Activated CD4-positive, alpha-beta memory T cell treated with anti-CD3 and anti-CD28 coated beads for 36 hours (primary cell): ENCODE data around the gene FAM186B. TPM values are rescaled to one million over a fixed set of nuclear protein-coding genes. Genes with fewer than 3 reads are reported as not detected.

Source experiments
- CTCF ChIA-PET: fragments of 350-600 bp; sonication (Branson Sonifier 250); formaldehyde crosslinking; loops from one replicate; lab custom pipeline; 2021; ENCODE audit warnings: antibody characterized with exemption, inconsistent platforms; lab: Charles Lee
- POLR2A ChIA-PET: fragments of 350-600 bp; sonication (Branson Sonifier 250); formaldehyde crosslinking; loops from one replicate; lab custom pipeline; 2021; ENCODE audit warnings: antibody characterized with exemption; lab: Charles Lee
- DNase-seq: peaks from one replicate; pipeline ENCODE4 v3.0.0-alpha.2; 2020
- H3K27ac Mint-ChIP-seq: one replicate; pipeline ENCODE4 v1.8.0; 2021; ENCODE audit warnings: mixed read lengths
- H3K27me3 Mint-ChIP-seq: one replicate; pipeline ENCODE4 v1.8.0; 2021; ENCODE audit warnings: mixed read lengths
- H3K36me3 Mint-ChIP-seq: one replicate; pipeline ENCODE4 v1.8.0; 2021; ENCODE audit warnings: mixed read lengths
- H3K4me1 Mint-ChIP-seq: one replicate; pipeline ENCODE4 v1.8.0; 2021; ENCODE audit warnings: low read depth, mixed read lengths
- H3K4me3 Mint-ChIP-seq: one replicate; pipeline ENCODE4 v1.8.0; 2021; ENCODE audit warnings: mild to moderate bottlenecking, mixed read lengths
- H3K9me3 Mint-ChIP-seq: one replicate; pipeline ENCODE4 v1.8.0; 2021; ENCODE audit warnings: mixed read lengths
- intact Hi-C: fragments of 100-400 bp; cut with micrococcal nuclease; formaldehyde crosslinking; loops from one replicate; pipeline ENCODE4 v1.15.1; 2023
- total RNA-seq, 2 experiments: library from RNA; stranded (reverse); gene quantifications; one replicate each; pipeline ENCODE4 v1.2.3, GENCODE V29; 2021

FAM186B gene
- total RNA-seq, 2 experiments from 2014 or later, result not detected

DNA sequence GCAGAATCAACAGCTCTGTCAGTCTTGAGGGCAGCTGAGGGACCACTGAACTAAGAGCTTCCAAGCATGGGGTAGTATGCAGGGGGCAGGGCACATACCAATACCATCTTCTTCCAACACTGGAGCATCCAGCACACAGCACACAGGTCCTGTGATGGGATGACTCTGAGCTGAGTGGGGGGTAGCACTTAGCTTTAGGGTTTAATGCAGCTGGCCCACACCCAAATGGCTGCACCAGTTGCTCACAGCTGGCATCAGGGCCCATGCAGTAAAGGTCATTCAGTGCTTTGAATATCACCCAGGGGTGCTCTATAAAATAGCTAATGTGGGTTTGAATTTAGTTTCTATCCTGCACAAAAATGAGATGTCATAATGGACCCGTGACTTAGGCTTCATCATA, 1.7 kb downstream of the FAM186B start:
- POLR2A ChIA-PET, result no interaction called here
- CTCF ChIA-PET, result interaction anchor here (2.8 kb wide), 1 partner anchor 23 kb away, joined by 10 read pairs; no protein-coding TSS in a partner anchor

DNA sequence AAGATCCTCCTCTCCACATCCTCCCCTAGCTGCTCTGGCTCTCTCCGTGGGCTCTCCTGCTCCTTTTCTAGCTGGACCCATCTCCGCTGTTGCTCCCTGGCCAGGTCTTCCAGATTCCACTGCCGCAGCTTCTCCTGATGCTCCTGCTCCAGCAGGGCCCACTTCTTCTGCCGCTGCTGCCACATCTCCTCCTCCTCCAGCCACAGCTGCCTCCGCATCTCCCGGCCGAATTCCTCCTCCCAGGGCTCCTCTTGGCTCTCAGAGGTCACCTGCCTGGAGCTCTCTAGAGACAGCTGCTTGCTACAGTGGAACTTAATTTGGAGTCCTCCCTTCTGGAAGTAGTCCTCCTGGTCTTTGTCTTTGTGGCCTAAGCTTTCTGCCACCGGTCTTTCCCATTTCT, 5.5 kb downstream of the FAM186B start:
- H3K27me3 Mint-ChIP-seq, result no peaks in the 10 kb centered on the region
- ChIA-PET CTCF (interaction anchor here (1.3 kb wide), 1 partner anchor 51 kb away, joined by 3 read pairs; no protein-coding TSS in a partner anchor), POLR2A (no interaction called here)
- intact Hi-C loops, result no loop called here
- H3K4me1 Mint-ChIP-seq, result no peaks in the 10 kb centered on the region
- H3K4me3 Mint-ChIP-seq, result no peak overlapping the region
- no peaks in the 10 kb centered on the region for H3K36me3 Mint-ChIP-seq
- no peaks in the 10 kb centered on the region for H3K9me3 Mint-ChIP-seq
- DNase-seq, result no peak
- no peak overlapping the region for H3K27ac Mint-ChIP-seq

More for the DNA sequence above, 1.7 kb downstream of the FAM186B start:
- no peaks in the 10 kb centered on the region for H3K9me3 Mint-ChIP-seq
- no peak overlapping the region for H3K27ac Mint-ChIP-seq
- H3K36me3 Mint-ChIP-seq, result no peaks in the 10 kb centered on the region
- no peak overlapping the region for H3K4me3 Mint-ChIP-seq
- no peaks in the 10 kb centered on the region for H3K4me1 Mint-ChIP-seq
- intact Hi-C loops, result no loop called here
- no peak for DNase-seq
- no peaks in the 10 kb centered on the region for H3K27me3 Mint-ChIP-seq

DNA sequence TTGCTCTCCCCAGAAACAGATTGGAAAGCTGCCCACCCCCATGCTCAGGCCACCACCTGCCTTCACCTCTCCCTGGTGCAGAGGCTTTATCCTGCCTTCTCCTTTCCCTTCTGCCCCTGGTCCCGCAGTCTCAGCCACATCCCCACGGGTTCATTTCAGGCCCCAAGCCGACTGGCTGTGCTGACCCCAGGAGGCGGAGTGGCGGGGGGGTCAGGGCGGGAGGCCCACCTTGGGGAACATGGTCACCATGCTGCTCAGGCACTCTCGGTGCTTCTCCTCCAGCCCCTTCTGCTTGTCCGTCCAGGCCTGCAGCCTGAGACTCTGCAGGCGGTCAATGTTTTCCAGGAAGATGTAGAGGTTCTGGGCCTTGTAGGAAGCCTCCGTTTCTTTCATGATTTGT, 6.9 kb downstream of the FAM186B start:
- Mint-ChIP-seq H3K9me3 (no peaks in the 10 kb centered on the region), H3K4me3 (no peak overlapping the region), H3K4me1 (no peaks in the 10 kb centered on the region), H3K27me3 (no peaks in the 10 kb centered on the region), H3K36me3 (no peaks in the 10 kb centered on the region), H3K27ac (no peak overlapping the region)
- intact Hi-C loops, result no loop called here
- ChIA-PET CTCF (no interaction called here), POLR2A (no interaction called here)
- no peak for DNase-seq

DNA sequence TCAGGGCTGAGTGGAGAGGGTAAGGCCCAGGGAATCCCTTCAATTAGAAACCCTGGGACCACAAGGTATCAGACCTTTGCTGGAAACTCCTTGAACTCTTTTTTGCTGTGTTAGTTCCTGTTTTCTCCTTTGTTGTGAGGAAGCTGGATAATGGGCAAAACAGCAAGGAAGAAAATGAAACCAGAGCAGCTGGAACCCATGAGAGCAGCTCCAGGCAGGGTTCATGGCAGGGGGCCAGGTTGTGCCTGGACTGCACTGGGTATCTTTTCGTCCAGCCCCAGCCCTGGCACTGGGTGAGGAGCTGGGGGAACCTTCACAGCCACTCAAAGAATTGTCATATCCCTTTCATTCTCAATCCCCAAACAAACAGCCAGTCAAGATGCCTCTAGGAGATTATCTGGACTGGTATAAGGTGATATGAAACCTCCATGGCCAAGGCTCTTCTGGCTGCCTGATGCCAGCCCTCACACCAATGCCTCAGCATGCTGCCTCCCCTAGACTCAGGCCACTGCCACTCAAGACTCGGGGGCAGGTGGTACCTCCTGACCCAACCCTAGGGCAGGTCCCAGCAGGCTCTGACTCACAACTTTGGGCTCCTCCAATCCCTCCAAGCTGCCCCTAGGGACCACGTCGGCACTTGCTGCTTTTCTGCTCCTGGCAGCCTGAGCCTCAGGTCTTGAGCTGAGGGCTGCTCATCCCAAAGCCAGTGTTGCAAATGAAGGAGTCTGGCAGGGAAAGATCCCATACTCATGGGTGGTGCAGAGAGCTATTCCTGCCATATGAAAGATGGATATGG, 16.5 kb downstream of the FAM186B start:
- H3K27ac Mint-ChIP-seq, result no peak overlapping the region
- CTCF ChIA-PET, result interaction anchor here (1.6 kb wide), 1 partner anchor 8 kb away, joined by 5 read pairs; no protein-coding TSS in a partner anchor
- peaks cover 14% of the 10 kb centered on the region for H3K36me3 Mint-ChIP-seq

DNA sequence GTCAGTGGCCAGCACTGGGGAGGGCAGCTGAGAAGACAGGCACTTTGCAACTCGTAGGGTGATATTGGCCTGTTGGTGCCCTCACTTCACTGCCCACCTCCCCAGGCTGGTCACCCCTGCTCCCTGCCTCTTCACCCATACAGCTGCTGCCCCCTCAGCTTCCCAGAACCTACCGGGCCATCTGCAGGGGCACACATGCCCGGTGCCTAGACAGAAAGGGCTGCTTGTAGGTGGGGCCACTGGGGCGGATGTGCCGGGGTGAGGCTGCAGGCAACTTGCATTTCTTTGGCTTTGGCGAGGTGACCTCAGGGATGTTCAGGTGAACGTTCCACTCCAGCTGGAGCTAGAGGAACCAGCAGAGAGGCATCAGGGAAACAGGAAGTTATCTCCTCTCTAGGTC, 17.2 kb downstream of the FAM186B start:
- intact Hi-C loops, result no loop called here
- Mint-ChIP-seq H3K9me3 (no peaks in the 10 kb centered on the region), H3K27ac (no peak overlapping the region), H3K4me1 (no peaks in the 10 kb centered on the region), H3K36me3 (peaks cover 14% of the 10 kb centered on the region), H3K27me3 (no peaks in the 10 kb centered on the region), H3K4me3 (no peak overlapping the region)
- ChIA-PET CTCF (interaction anchor here (1.6 kb wide), 1 partner anchor 8 kb away, joined by 5 read pairs; no protein-coding TSS in a partner anchor), POLR2A (no interaction called here)
- no peak for DNase-seq

More for the DNA sequence above, 16.5 kb downstream of the FAM186B start:
- intact Hi-C loops, result no loop called here
- DNase-seq, result no peak
- no peaks in the 10 kb centered on the region for H3K4me1 Mint-ChIP-seq
- POLR2A ChIA-PET, result no interaction called here
- H3K9me3 Mint-ChIP-seq, result no peaks in the 10 kb centered on the region
- no peaks in the 10 kb centered on the region for H3K27me3 Mint-ChIP-seq
- H3K4me3 Mint-ChIP-seq, result no peak overlapping the region

DNA sequence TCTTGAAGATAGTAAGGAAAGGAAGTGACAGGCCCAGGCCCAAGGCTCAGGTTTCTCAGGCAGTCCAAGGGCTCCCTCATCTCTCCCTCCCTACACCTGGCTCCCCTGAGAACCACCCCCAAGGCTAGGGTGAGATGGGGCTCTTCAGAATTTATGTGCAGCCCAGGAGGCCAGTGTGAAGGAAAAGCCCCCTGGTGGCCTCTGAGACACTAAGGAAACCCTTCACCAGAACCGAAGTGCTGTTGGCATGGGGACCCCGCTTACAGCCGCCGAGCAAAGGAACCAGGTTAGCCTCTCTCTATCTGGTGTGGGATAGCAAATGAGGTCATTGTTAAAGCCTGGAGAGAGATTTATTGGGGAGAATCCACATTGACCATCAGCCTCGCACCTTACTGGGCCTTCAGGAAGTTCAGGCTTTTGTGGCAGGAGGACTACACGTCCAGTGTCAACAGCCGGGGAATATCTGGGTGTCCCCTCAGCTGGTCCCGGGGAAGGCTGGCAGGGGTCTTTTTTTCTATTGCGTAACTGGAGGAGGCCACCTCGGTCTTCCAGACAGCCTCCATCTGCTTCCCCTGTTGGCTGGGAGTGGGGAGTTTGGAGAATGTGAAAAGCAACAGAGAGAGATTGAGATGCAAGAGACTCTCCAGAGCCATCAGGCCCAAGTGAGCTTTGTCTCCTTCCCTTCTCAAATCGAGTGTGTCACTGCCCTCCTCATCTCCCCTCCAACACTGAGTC, 18.1 kb downstream of the FAM186B start:
- Mint-ChIP-seq H3K4me1 (no peaks in the 10 kb centered on the region), H3K9me3 (no peaks in the 10 kb centered on the region), H3K27me3 (no peaks in the 10 kb centered on the region), H3K36me3 (peaks cover 14% of the 10 kb centered on the region), H3K27ac (no peak overlapping the region), H3K4me3 (no peak overlapping the region)
- POLR2A ChIA-PET, result no interaction called here
- CTCF ChIA-PET, result no interaction called here
- intact Hi-C loops, result no loop called here
- no peak for DNase-seq

DNA sequence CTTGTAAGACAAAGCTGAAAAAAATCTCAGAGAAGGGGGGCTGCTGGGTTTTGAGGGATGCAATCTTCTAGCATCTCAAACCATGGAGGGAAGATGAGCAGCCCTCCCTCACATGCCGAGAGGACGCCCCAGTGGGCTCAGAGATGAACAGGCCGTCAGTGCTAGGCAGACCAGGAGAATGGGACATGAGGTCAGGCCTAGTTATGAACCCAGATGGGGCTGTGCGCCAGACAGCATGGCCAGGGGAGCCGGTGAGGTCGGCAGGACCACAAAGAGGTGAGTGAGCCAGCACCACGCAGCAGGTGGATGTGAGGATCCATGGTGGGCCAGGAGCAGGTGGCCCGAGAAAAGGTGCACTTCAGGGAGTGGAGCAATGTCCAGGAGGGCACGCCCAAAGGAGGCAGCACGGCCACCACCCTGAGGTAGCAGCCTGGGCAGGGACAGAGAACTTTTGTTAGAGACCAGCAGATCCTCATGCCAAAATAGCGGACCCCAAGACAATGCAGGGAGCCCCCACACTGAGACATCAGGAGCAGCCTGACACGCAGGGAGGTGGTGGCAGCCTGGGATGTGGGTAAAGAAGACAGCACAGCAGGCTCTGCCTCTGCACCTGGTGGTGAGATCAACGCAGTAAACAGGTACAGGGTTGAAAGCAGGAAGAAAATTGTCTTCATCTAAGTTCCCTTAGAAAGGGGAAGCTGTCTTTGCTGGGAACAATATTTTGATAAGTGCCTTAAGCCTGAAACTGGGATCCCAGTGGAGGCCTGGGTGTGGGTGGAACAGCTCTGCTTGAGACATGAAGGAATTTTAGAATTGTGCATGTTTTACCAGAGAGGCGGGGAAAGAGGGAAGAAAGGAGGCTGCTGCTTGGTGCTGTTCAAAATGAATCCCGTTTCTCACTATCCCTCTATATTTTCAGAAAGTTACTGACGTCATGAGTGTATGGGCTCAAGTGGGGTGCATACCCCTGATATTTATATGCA, 19.7 kb downstream of the FAM186B start:
- Mint-ChIP-seq H3K4me1 (peaks cover 13% of the 10 kb centered on the region), H3K27me3 (no peaks in the 10 kb centered on the region), H3K9me3 (no peaks in the 10 kb centered on the region), H3K27ac (no peak overlapping the region), H3K4me3 (no peak overlapping the region), H3K36me3 (peaks cover 8% of the 10 kb centered on the region)
- ChIA-PET POLR2A (no interaction called here), CTCF (interaction anchor here (0.6 kb wide), 1 partner anchor 630 kb away, joined by 4 read pairs; no protein-coding TSS in a partner anchor)
- no peak for DNase-seq
- intact Hi-C loops, result no loop called here

DNA sequence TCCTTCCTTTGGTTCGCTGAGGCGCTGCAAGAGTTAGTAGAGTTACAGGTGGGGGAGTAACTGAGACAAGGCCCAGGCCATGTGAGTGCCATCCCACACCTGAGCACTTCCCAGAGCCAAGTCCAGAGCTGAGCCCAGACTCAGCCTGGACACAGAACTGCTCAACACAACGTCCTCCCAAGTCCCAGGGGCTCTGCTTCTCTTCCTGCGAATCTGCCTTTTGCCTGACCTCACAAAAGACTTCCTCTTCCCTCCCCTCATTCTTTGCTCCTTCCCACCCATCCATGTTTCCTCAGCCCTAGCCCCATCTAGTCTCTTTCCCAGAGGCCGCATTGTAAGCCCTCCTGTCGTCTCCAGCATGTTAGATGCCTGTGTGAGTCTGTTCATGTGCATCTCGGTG, 20.8 kb downstream of the FAM186B start:
- DNase-seq, result no peak
- ChIA-PET POLR2A (no interaction called here), CTCF (interaction anchor here (1.5 kb wide), 1 partner anchor 226 kb away, joined by 8 read pairs; no protein-coding TSS in a partner anchor)
- intact Hi-C loops, result loop anchor here (5.0 kb wide), 1 partner anchor 38 kb away; the partner anchor contains the start of gene PRPF40B
- Mint-ChIP-seq H3K27me3 (no peaks in the 10 kb centered on the region), H3K4me3 (no peak overlapping the region), H3K9me3 (no peaks in the 10 kb centered on the region), H3K4me1 (peaks cover 18% of the 10 kb centered on the region), H3K36me3 (peaks cover 5% of the 10 kb centered on the region), H3K27ac (no peak overlapping the region)

DNA sequence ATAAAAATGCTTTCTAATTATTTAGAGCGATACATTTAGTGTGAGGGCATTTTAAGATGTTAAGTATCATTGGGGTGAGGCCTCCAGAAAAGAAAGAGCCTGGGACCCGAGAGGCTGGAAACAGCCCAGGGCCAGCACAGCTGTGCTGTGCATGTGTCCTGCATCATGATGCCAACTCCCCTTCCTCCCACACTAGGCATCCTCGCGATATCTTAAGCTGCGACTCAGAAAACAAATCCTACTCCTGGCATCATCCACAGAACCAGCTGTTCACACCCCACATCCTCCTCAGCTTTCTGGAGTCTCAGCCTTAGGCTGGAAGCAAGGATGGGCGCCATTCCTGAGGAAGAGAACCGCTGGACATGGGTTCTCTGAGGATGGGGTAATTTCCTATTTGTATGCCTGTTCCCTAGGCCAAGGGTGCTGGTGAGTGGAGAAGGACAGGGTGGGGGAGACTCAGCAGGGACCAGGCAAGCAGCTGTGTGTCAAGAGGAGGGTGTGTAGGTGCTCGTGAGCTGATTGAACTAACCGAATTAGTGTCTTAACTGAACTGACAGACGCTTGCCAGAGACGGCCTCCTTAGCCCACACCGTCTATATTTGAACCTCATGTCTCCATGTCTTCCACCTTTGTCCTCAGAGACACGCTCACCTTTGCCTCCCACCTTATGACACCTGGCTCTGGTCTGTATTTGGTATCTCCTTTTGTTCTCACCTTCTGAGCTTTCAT, 21.9 kb downstream of the FAM186B start:
- H3K4me1 Mint-ChIP-seq, result peaks cover 18% of the 10 kb centered on the region
- no peaks in the 10 kb centered on the region for H3K9me3 Mint-ChIP-seq
- DNase-seq, result no peak
- H3K27me3 Mint-ChIP-seq, result no peaks in the 10 kb centered on the region
- POLR2A ChIA-PET, result no interaction called here
- no peak overlapping the region for H3K4me3 Mint-ChIP-seq
- intact Hi-C loops, result loop anchor here (5.0 kb wide), 1 partner anchor 39 kb away; the partner anchor contains the start of gene PRPF40B
- no peak overlapping the region for H3K27ac Mint-ChIP-seq
- CTCF ChIA-PET, result interaction anchor here (1.5 to 4.2 kb wide), 2 partner anchors 12 to 225 kb away, joined by 8 to 25 read pairs; no protein-coding TSS in a partner anchor
- H3K36me3 Mint-ChIP-seq, result peaks cover 5% of the 10 kb centered on the region

DNA sequence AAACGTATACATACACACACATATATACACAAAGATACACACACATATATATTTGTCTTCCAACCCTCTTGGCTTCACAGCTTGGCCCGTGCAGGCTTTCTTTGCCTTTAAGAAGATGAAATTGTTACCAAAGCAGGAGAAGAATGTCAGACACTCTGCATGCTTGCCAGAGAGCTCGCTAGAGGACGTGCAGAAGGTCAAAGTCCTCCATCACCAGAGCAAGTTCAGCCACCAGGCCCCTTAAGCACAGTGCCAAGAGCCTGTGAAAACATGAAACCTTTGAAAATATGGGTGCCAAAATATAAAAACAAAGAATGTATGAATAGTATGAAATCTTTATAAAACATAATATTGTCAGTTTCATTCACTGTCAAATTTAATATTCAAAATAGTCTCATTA, 22.6 kb downstream of the FAM186B start:
- Mint-ChIP-seq H3K4me3 (no peak overlapping the region), H3K27ac (no peak overlapping the region), H3K36me3 (peaks cover 5% of the 10 kb centered on the region), H3K9me3 (no peaks in the 10 kb centered on the region), H3K27me3 (no peaks in the 10 kb centered on the region), H3K4me1 (peaks cover 18% of the 10 kb centered on the region)
- intact Hi-C loops, result loop anchor here (5.0 kb wide), 1 partner anchor 39 kb away; the partner anchor contains the start of gene PRPF40B
- ChIA-PET POLR2A (no interaction called here), CTCF (interaction anchor here (0.5 to 4.2 kb wide), 4 partner anchors 11 to 362 kb away, joined by 3 to 25 read pairs (median 6); no protein-coding TSS in a partner anchor)
- DNase-seq, result no peak

DNA sequence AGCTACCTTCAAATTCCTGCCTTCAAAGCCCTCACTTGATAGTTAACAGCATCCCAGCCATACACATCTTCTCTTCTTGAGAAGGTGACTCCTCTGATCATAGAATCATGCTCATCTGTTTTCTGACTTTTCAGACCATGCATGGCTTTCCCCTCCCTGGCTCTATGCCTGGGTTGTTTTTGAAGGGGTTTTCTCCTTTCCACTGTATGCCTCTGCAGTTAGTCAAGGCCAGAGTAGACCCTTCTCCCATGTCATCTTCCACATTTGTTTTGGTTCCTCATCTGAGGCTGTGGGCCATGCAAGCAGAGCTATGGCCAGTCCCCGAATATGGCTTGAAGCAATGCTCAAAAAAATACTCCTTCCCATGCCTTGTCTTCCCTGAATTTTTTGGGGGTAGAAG, 23.2 kb downstream of the FAM186B start:
- Mint-ChIP-seq H3K4me1 (peaks cover 18% of the 10 kb centered on the region), H3K36me3 (peaks cover 5% of the 10 kb centered on the region), H3K4me3 (no peak overlapping the region), H3K27ac (no peak overlapping the region), H3K27me3 (no peaks in the 10 kb centered on the region), H3K9me3 (no peaks in the 10 kb centered on the region)
- DNase-seq, result no peak
- intact Hi-C loops, result loop anchor here (5.0 kb wide), 1 partner anchor 40 kb away; the partner anchor contains the start of gene PRPF40B
- ChIA-PET POLR2A (no interaction called here), CTCF (interaction anchor here (1.2 to 4.2 kb wide), 3 partner anchors 10 to 363 kb away, joined by 3 to 25 read pairs (median 6); no protein-coding TSS in a partner anchor)
